A549 (cell line): ENCODE data around the gene PDE10A.

Source experiments
- JUN ChIP-seq, 2 experiments: fragments of >200 bp; sonication (Bioruptor Twin); formaldehyde crosslinking; IDR thresholded peaks; 2 replicates in 1 of 2; 3 replicates in 1 of 2; pipeline ENCODE4 v1.6.1; 2016 to 2017
- POLR2A ChIP-seq: IDR thresholded peaks from 2 replicates; pipeline ENCODE4 v1.6.1; 2012; ENCODE audit warnings: mild to moderate bottlenecking, low read length
- TFCP2L1 ChIP-seq: fragments of 250-450 bp; sonication (Bioruptor Pico); IDR thresholded peaks from 2 replicates; pipeline ENCODE4 v1.5.0; 2021; ENCODE audit warnings: mild to moderate bottlenecking
- TF ChIP-seq, protein P1 (sequence below): fragments of >200 bp; sonication (Bioruptor Twin); formaldehyde crosslinking; IDR thresholded peaks from 3 replicates; pipeline ENCODE4 v1.5.1; 2016
- TF ChIP-seq, protein P2 (sequence below): fragments of >200 bp; sonication (Bioruptor Twin); formaldehyde crosslinking; IDR thresholded peaks from 3 replicates; pipeline ENCODE4 v1.6.1; 2016
- TF ChIP-seq, protein P3 (sequence below): fragments of 200-600 bp; sonication (generic); IDR thresholded peaks from 2 replicates; pipeline ENCODE4 v1.6.1; 2016; ENCODE audit warnings: antibody characterized with exemption, mild to moderate bottlenecking, moderate library complexity
- TF ChIP-seq, protein P4 (sequence below): IDR thresholded peaks from 2 replicates; pipeline ENCODE4 v1.6.1; 2012; ENCODE audit warnings: low read depth, borderline replicate concordance
- TF ChIP-seq, protein P5 (sequence below): fragments of 450-650 bp; IDR thresholded peaks from 2 replicates; pipeline ENCODE4 v1.6.1; 2014; ENCODE audit warnings: antibody characterized with exemption
- TF ChIP-seq, protein P6 (sequence below): IDR thresholded peaks from 2 replicates; pipeline ENCODE4 v1.6.1; 2012

DNA sequence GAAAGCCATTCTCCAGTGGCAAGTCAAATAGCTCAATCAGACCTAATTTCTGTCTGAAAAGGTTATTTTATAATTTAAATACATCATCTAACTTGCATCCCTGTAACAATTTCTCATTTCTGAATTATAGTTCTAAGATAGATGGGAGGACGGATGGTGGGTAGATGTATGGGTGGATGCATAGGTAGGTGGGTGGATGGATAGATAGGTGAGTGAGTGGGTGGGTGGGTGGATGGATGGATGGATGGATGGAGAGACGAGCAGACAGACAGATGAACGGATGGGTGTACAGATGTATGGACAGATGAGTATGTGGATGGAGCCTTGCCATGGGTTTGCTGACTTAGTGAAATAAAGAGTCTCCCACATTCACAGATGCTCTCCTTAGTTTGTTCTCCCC is 20.0 kb downstream of the PDE10A start:
- TF ChIP-seq, protein P1, sequence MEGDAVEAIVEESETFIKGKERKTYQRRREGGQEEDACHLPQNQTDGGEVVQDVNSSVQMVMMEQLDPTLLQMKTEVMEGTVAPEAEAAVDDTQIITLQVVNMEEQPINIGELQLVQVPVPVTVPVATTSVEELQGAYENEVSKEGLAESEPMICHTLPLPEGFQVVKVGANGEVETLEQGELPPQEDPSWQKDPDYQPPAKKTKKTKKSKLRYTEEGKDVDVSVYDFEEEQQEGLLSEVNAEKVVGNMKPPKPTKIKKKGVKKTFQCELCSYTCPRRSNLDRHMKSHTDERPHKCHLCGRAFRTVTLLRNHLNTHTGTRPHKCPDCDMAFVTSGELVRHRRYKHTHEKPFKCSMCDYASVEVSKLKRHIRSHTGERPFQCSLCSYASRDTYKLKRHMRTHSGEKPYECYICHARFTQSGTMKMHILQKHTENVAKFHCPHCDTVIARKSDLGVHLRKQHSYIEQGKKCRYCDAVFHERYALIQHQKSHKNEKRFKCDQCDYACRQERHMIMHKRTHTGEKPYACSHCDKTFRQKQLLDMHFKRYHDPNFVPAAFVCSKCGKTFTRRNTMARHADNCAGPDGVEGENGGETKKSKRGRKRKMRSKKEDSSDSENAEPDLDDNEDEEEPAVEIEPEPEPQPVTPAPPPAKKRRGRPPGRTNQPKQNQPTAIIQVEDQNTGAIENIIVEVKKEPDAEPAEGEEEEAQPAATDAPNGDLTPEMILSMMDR = no peak
- TF ChIP-seq TFCP2L1 (no peak), POLR2A (no peak), JUN (IDR thresholded peaks at IDR 0.05) (no peak)
- TF ChIP-seq, protein P2, sequence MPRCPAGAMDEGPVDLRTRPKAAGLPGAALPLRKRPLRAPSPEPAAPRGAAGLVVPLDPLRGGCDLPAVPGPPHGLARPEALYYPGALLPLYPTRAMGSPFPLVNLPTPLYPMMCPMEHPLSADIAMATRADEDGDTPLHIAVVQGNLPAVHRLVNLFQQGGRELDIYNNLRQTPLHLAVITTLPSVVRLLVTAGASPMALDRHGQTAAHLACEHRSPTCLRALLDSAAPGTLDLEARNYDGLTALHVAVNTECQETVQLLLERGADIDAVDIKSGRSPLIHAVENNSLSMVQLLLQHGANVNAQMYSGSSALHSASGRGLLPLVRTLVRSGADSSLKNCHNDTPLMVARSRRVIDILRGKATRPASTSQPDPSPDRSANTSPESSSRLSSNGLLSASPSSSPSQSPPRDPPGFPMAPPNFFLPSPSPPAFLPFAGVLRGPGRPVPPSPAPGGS = no peak
- TF ChIP-seq, protein P3, sequence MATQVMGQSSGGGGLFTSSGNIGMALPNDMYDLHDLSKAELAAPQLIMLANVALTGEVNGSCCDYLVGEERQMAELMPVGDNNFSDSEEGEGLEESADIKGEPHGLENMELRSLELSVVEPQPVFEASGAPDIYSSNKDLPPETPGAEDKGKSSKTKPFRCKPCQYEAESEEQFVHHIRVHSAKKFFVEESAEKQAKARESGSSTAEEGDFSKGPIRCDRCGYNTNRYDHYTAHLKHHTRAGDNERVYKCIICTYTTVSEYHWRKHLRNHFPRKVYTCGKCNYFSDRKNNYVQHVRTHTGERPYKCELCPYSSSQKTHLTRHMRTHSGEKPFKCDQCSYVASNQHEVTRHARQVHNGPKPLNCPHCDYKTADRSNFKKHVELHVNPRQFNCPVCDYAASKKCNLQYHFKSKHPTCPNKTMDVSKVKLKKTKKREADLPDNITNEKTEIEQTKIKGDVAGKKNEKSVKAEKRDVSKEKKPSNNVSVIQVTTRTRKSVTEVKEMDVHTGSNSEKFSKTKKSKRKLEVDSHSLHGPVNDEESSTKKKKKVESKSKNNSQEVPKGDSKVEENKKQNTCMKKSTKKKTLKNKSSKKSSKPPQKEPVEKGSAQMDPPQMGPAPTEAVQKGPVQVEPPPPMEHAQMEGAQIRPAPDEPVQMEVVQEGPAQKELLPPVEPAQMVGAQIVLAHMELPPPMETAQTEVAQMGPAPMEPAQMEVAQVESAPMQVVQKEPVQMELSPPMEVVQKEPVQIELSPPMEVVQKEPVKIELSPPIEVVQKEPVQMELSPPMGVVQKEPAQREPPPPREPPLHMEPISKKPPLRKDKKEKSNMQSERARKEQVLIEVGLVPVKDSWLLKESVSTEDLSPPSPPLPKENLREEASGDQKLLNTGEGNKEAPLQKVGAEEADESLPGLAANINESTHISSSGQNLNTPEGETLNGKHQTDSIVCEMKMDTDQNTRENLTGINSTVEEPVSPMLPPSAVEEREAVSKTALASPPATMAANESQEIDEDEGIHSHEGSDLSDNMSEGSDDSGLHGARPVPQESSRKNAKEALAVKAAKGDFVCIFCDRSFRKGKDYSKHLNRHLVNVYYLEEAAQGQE = no peak
- TF ChIP-seq, protein P4, sequence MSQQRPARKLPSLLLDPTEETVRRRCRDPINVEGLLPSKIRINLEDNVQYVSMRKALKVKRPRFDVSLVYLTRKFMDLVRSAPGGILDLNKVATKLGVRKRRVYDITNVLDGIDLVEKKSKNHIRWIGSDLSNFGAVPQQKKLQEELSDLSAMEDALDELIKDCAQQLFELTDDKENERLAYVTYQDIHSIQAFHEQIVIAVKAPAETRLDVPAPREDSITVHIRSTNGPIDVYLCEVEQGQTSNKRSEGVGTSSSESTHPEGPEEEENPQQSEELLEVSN = no peak
- TF ChIP-seq, protein P5, sequence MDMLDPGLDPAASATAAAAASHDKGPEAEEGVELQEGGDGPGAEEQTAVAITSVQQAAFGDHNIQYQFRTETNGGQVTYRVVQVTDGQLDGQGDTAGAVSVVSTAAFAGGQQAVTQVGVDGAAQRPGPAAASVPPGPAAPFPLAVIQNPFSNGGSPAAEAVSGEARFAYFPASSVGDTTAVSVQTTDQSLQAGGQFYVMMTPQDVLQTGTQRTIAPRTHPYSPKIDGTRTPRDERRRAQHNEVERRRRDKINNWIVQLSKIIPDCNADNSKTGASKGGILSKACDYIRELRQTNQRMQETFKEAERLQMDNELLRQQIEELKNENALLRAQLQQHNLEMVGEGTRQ = no peak
- TF ChIP-seq, protein P6, sequence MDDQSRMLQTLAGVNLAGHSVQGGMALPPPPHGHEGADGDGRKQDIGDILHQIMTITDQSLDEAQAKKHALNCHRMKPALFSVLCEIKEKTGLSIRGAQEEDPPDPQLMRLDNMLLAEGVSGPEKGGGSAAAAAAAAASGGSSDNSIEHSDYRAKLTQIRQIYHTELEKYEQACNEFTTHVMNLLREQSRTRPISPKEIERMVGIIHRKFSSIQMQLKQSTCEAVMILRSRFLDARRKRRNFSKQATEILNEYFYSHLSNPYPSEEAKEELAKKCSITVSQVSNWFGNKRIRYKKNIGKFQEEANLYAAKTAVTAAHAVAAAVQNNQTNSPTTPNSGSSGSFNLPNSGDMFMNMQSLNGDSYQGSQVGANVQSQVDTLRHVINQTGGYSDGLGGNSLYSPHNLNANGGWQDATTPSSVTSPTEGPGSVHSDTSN = no peak
